Activated CD4-positive, CD25-positive, alpha-beta regulatory T cell (primary cell): ENCODE data around the gene RCBTB2.
A peak's percentile ranks its signal among the peaks of the same experiment; 100 is the strongest.
"Not testable (repeated sequence)": the region's sequence is repeated elsewhere in the genome, so short reads cannot be mapped to it uniquely, and the experiment has no call there.

Experiments
- DNase-seq, 4 experiments: peaks; one replicate each; lab custom pipeline; 2025; lab: John Stamatoyannopoulos, UW

RCBTB2 gene

DNA sequence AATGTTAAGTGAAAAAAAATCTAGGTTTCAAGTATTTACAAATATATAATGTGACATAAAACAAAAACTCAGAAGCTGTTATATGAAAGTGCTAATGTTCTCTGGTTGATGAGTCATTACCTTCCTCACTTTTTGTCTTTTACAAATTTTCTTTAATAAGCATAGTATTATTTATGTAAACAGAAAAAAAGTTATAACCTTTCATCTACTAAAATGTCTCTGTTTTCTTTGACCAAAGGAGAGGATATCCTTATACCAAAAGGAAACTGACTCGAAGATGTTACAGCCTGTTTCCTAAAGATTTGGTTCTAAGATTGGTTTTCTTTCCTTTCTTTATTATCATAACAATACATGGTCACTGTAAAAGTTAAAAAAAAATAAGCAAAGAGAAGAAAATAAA lies 38.0 kb downstream of the RCBTB2 start:
- no peak for DNase-seq

DNA sequence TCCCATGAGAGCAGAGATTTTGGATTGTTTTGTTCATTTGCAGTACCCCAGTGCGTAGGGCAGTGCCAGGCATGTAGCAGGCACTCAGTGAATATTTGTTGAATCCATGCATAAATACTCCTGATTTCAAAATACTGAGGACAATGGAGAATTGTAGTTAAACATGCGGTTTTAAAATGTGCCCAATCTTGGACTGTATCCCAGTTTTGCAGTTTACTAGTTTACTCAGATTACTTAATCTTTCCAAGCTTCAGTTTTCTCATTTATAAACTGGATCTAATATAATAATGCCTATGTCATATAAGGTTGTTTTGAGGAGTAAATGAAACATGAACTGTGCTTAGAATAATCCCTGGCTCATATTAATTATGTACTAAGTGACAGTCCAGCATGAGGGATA lies 39.0 kb downstream of the RCBTB2 start:
- DNase-seq, result no peak

DNA sequence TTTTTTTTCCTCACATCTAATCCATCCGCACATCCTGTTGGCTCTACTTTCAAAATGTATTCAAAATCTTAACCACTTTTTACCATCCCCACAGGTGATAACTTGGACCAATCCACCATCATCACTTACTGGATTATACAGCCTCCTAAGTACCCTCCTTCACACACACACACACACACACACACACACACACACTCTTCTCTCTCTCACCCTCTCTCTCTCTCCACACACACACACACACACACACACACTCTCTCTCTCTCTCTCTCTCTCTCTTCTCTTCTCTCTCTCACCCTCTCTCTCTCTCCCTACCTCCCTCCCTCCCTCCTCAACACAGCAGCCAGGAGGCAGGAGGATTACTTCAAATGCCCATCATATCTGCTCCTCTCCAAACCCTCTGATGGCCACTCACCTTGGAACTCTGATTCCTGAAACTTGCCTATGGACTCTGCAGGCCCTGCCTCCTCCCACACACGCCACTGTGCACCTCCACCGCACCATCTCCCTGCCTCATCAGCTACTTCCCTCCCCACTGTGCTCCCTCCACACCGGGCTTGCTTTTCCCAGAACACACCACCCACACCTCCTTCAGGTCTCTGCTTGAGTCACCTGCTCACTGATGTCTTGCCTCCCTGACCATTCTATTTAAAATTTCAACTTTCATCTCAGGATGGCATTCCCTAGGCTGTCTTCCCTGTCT lies 39.7 kb downstream of the RCBTB2 start:
- no peak for DNase-seq

DNA sequence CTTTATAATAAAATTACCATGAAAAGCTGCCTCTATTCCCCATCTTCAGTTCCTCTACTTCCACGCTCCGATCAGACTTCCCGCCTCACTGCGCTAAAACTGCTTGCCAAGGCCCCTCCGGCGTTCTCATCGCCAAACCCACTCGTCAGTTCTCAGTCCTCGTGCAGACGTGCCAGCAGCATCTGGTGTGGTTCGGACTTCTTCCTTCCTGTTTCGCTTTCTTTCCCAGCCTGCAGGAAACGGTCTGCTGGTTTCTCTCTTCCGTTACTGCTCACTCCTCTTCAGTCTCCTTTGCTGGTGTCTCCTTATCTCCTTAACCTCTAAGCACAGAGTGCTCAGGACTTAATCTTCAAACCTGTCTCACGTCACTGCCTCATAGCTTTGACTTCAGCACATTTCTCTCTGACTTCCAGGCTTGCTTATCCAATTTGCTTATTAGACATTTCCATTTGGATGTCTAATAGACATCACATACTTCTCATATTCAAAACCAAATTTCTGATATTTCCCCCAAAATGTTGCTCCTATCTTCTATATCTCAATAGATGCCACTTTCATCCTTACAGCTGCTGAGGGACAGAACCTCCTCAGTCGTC lies 40.3 kb downstream of the RCBTB2 start:
- DNase-seq, result peak in 3 of 4 experiments; percentile 8 to 41 (median 28)

DNA sequence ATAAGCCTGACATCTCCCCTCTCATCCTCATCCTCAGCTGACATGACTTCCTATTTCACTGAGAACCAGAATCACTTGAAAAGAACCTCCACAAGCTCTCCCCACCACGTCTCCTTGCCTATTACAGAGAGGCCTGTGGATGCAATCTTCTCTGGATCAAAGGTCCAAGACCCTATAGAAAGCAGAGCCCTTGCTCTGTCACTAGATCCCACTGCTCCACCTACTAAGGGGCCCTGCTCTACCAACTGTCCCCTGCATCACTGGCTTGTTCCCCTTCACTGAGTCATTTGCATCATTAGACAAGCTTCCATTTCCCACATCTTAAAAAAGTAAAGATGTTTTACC lies 40.8 kb downstream of the RCBTB2 start:
- DNase-seq, result no peak

DNA sequence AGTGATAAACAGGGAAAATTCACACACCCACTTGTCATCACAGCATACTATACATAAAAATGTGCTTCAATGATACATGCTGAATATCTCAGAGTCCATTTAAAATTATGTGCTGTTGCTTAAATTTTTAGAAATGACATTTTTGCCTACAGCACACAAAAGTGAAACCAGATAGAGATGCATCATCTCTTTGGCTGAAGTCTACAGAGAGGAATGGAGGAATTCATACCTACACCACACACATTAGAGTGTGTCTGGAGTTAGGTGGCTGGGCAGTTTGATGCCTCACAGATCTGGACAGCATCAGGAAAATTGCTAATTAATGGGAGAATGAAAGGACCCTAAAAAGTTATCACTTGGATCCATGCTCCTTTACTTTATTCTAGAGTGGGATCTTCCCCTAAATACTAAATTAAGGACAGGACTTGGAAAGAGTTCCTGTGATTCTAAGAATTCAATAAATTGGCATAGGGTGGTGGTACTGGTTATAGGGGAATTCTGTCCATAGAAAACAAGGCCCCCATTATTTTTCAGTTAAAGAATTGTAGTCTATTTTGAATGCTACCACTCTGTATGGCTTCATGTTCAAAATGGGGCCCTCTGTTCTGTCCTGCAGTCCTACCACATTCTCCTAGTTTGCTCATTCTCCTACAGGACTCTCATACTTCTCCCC lies 41.3 kb downstream of the RCBTB2 start:
- DNase-seq, result no peak

DNA sequence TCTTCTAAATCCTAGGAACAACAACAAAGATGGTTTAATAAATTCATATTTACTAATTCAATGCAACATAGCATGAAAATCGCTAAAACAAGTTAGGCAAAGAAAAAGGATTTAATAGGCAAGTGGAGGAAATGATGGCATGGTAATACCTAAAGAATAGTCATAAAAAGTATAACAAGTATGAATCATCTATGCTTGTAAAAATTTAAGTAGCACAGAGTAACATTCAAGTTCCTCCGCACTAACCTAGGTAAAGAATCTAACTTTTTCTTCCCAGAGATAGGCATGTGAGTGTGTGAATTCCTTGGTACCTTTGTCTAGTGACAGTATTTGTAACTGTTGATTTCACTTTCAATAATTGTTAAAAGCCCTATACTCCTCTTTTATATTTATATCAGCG lies 42.6 kb downstream of the RCBTB2 start:
- no peak for DNase-seq

DNA sequence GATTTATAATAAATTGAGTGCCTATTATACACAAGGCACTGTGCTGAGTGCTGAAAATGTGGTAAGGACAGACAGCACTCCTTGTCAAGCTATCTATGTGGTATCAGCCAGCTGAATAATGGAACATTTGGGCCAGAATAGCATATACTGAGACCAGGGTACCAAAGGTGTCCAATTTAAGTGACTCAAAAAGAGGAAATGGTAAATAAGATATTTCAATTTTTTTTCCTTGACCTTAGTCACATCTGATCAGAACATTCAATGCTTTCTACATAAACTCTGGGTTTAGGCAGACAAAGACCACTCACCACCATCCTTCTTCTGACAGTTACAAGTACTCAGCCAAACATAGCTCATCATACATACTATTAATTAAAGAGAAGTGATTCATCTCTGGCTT lies 43.2 kb downstream of the RCBTB2 start:
- no peak for DNase-seq

DNA sequence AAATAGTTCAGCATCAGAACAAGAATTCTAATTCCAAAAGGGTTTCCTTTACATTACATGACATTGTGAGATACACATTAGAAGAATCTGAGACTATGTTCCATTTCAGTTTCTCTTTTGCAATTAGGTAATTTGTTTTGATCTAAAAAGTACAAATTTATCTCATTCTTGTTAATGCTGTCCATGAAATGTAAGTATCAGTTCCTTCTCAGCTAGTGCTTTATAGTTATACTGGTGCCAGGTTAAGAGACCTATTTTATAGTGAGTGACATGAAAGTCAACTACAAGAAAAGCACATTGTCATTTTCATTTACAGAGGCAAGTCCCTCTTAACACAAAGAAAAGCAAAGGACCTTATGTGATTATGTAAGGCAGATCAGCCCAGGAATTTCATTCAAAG lies 43.9 kb downstream of the RCBTB2 start:
- DNase-seq, result no peak

DNA sequence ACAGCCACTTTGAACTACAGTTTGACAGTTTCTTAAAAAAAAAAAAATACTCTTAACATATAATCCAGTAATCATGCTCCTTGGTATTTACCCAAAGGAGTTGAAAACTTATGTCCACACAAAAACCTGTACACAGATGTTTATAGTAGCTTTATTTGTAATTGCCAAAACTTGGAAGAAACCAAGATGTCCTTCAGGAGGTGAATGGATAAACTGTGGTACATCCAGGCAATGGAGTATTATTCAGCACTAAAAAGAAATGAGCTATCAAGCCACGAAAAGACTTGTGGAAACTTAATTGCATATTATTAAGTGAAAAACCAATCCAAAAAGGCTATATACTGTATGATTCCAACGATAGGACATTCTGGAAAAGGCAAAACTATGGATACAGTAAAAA lies 44.9 kb downstream of the RCBTB2 start:
- no peak for DNase-seq

DNA sequence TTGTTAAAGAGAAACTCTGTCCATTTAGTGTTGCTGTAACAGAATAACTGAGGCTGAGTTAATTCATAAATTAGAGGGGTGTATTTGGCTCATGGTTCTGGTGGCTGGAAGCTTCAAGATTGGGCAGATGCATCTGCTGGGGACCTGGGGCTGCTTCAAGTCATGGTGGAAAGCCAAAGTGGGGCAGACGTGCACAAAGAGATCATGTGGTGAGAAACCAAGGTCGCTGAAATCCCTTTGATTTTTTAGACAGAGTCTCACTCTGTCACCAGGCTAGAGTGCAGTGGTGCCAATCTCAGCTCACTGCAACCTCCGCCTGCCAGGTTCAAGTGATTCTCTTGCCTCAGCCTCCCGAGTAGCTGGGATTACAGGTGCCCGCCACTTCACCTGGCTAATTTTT lies 46.0 kb downstream of the RCBTB2 start:
- no peak for DNase-seq

DNA sequence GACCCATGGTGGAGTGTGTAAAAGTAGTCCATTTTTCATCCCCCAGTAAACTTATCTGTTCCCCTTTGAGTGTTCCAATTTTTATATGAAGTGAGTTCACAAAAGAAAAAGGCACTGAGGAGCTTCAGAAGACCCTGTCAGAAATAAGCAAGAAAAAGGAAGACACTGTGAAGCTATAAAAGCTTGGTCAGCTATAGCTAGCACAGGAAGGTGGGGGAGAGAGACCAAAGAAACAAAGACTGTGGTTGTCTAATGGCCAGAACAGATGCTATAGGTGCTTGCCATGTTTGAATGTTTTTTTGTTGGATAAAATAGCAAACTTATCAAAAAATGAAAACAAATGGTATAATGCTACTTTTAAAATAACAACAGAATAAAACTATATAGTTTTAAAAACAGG lies 46.5 kb downstream of the RCBTB2 start:
- no peak for DNase-seq

DNA sequence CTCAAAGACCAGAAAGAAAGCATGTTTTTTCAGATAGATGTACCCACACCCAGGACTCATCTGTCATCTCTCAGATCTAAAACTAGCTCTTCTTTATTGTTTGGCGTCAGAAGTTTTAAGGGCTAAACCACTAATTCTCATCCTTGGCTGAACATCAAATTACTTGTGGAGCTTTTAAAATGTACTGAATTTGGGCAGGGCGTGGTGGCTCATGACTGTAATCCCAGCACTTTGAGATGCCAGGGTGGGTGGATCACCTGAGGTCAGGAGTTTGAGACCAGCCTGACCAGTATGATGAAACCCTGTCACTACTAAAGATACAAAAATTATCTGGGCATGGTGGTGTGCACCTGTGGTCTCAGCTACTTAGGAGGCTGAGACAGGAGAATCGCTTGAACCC lies 47.4 kb downstream of the RCBTB2 start:
- no peak for DNase-seq

DNA sequence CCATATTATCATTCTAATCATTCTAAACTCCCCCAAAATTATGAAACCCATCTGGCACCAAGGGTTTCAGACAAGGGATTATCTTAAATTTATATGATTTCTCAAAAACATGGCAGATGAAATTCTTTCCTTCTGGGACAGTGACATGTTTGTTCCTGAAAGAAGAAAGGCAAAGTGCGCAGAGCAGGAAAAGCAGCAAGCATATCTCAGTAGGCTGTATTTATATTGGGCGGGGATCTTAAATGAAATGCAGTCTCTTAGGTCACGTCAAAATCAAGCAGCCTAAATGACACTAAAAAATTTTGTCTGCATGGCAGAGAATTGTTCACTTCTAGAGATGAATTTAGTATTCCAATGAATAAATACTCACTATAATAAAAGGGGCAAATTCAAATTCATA lies 49.3 kb downstream of the RCBTB2 start:
- DNase-seq, result no peak

DNA sequence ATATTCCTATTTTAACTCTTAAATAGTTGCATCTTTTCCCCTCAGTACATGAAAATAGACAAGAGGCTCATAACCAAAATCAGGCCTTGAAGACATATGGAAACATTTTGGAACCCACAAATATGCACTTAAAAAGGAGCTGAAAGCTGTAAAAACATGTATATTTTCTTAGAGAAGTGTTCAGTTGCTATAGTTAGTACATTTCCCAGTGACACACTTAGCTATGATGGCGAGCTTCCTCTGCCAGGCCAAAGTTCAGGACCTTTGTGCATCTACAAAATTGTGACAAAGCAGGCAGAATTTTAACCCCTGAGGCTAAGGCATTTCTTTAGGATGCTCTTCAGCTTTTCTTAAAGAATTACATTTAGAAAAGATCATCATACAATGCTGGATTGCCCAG lies 54.5 kb downstream of the RCBTB2 start:
- no peak for DNase-seq

DNA sequence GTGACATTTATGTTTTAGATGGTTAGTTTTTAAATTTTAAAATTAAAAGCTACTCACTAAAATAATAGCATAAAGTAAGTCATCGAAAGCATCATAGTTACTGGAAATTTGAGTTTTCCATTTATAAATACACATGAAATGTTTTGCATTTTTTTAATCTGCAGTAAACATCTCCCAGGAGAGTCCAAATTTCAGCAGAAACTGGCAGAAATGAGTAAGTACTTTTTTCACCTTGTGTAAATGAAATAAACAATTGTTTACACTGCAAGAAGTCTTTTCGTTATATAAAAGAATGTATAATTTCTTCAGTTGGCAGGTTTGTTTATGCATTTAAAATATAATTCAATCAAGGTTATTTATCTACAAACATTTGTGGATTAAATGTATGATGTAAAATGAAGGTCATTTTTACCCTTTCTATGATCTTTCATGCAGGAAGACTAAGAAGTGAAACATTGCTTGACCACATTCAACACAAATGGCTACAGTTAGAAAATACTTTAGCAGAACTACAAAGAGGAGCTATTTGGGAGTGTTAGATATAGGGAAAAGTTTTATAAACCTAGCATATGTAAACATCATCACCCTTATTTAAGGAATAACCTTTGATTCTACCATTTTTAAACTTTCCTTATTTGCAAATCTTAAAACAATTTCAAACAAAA lies 55.6 kb downstream of the RCBTB2 start:
- DNase-seq, result no peak

DNA sequence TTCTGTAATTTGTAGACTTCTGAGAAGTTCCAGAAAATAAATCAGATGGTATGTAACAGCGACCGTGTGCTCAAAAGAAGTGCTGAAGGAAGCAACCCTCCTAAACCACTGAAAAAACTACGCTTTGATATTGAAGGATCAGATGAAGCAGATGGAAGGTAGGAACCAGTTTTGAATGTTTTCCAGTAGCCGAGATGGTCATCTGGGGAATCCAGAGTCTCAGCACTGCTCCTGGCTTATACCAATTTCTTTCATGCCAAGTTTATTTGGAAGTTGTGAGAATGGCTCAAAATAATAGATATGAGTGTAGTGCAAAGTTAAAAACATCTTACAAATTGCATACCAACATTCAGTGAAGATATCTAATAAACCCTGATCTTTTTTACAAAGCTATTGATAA lies 56.2 kb downstream of the RCBTB2 start:
- no peak for DNase-seq

DNA sequence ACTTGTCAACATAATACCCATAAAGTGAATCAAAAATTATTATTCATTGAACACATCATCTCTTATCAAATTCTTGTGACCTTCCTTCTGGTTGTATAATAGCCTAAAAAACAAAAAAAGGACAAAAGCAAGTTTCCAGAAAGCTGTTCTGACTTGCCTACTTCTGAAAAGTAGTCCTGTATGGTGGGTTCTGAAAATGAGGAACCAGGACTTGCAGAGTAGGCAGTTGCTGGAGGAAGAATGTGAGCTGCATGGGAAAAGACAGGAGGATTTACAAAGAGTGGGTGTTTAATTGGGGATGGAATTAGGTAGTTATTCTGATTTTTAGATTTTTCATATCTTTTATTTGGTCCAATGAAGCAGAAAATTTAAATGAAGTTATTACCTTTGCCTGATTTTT lies 56.7 kb downstream of the RCBTB2 start:
- DNase-seq, result no peak

DNA sequence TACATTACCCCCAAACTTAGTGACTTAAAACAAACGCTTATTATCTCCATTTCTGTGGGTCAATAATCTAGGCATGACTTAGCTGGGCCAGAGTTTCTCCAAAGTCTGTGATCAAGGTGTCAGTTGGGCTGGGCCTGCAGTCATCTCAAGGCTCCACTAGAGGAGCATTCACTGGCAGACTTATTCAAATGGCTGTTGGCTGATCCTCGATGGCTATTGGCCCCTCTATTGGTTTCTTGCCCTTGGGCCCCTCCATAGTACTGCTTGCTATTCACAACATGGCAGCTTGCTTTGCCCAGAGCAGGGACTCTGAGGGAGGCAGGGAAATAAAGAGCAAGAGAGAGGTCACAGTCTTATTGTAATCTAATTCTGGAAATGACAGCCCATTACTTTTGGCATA lies 57.6 kb downstream of the RCBTB2 start:
- no peak for DNase-seq

DNA sequence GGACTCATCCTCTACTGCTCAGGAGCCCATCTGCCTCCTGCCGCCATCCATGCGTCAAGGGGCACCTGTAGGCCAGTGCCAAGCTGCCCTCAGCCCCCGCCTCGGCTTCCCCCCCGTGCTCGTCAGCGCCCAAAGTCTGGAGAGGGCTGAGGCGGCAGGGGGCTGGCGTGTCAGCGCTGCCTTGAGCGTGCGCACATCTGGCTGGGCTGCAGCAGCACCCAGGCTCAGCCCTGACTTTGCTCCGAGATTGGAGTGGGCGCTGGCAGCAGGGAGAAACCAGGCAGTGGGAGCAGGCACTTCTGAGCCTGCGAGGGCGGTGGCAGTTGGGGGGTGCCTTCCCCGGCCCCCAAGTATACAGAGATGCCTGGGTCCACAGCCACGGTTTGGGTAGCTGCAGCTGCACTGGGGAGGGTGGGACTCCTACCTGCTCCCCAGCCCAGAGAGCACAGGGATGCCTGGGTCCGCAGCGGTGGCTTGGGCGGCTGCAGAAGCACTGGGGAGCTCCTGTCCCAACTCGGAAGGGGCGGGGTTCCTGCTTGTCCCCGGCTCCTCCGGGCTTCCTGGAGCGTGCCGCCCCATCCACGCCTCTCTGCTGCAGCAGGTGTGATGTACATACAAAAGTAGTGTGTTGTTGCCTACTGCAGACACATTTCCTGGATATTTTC lies 75.2 kb downstream of the RCBTB2 start:
- DNase-seq, result no peak

DNA sequence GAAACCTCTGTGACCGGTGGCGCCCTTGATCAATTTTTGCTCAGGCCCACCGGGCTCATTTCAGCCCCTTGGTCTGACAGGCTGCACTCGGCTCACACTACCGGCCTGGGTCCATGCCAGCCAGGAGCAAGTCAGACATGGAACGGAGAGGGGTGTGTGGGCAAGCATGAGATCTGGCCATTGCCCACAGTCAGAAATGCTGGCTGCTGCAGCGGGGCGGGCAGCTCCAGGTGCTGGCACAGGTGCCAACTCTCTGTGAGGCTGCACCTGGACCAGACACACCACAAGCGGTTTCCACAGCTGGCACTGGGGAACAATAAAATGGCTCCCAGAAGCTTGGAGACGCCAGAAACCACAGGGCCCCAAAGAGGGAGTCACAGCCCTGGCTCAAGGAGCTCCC lies 76.3 kb downstream of the RCBTB2 start:
- no peak for DNase-seq

DNA sequence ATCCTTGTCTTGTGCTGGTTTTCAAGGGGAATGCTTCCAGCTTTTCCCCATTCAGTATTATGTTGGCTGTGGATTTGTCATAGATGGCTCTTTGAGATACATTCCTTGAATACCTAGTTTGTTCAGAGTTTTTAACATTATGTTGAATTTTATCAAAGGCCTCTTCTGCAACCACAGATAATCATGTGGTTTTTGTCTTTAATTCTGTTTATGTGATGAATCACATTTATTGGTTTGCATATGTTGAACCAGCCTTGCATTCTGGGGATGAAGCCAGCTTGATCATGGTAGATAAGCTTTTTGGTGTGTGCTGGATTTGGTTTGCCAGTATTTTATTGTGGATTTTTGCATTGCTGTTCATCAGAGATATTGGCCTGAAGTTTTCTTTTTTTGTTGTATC lies 81.7 kb downstream of the RCBTB2 start:
- DNase-seq, result not testable (repeated sequence)

DNA sequence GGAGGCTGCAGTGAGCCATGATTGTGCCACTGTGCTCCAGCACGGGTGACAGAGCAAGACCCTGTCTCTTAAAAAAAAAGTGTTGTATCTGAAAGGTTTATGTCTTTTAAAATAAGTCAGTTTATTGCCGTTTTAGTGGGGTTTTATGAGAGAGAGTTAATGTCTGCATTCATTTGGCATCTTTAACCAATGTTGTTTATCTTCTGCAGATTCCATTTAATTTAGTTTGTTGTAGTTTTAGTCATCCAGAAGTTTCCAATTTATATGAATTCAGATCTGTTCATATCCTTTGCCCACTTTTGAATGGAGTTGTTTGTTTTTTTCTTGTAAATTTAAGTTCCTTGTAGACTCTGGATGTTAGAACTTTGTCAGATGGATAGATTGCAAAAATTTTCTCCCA lies 83.2 kb downstream of the RCBTB2 start:
- no peak for DNase-seq
